ENCODE measurements around the gene KPNA3.
"Not testable (repeated sequence)": the region's sequence is repeated elsewhere in the genome, so short reads cannot be mapped to it uniquely, and the experiment has no call there.

KPNA3 gene

DNA sequence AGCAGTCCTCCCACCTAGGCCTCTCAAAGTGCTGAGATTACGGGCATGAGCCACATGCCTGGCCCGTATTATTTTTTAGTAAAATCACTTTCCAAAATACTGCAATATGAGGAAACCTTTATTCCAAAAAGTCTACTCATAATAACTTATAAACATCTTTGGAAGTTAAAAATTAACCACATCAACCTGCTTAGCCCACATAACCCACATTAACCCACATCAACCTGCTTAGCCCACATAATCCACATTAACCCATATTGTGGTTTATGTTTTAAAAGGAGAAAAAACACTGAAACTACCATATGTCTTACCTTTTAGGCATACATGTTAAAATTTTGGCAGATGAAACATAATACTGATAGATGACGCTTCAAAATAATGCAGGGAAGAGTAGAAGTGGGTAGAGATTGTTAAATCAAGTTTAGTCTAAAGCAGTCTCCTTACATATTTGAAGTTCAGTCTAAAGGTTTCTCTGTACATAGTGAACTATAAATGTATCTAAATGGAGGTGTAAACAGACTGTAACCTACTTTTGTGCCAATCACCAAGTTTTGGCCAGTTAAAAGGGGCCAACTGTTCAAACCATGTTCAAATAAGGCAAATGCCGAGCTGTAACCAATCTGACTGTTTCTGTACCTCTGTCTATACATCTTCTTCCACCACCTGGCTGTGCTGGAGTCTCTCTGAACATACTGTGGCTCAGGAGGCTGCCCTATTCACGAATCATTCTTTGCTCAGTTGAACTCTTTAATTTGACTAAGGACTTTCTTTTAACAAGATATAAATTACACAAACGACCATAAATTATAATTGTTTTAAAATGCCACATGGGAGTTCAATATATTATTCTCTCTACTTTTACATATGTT, 14.5 kb downstream of the KPNA3 start:
- H3K27me3 ChIP-seq (ENCODE audit: insufficient read depth, low read length), result no peaks in the 10 kb centered on the region
- H3K4me3 ChIP-seq (ENCODE audit: low read length), result no peak overlapping the region
- no peaks in the 10 kb centered on the region for H3K9me3 ChIP-seq (ENCODE audit: insufficient read depth, low read depth, low read length)
- no peak overlapping the region for H3K9ac ChIP-seq (ENCODE audit: low read depth, low read length)
- H3K27ac ChIP-seq (ENCODE audit: low read length), result no peak overlapping the region
- no peaks in the 10 kb centered on the region for H3K36me3 ChIP-seq (ENCODE audit: insufficient read depth, low read depth, low read length)
- H3K4me1 ChIP-seq (ENCODE audit: insufficient read depth, low read length), result peaks cover 11% of the 10 kb centered on the region

DNA sequence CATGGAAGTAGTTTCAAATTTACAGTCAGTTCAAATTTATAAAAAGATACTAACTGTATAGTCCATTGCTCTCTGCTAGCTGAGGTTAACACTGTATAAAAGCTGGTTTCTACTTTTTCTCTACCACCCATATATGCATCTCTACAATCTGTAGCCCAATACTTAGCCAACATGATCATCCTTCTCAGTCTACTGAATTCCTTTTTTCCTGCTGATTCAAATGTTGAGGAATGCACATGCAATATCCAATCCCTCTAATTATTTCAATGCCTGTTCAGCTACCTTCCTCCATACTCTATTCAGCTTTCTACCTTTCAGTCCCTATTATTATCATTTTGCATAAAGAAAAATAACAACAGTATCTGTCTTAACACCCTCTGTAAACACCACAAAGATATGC, 15.6 kb downstream of the KPNA3 start:
- Histone ChIP-seq H3K4me1 (ENCODE audit: insufficient read depth, low read length) (peaks cover 11% of the 10 kb centered on the region), H3K9me3 (ENCODE audit: insufficient read depth, low read depth, low read length) (no peaks in the 10 kb centered on the region), H3K4me3 (ENCODE audit: low read length) (no peak overlapping the region), H3K36me3 (ENCODE audit: insufficient read depth, low read depth, low read length) (no peaks in the 10 kb centered on the region), H3K27me3 (ENCODE audit: insufficient read depth, low read length) (no peaks in the 10 kb centered on the region), H3K27ac (ENCODE audit: low read length) (no peak overlapping the region), H3K9ac (ENCODE audit: low read depth, low read length) (no peak overlapping the region)

DNA sequence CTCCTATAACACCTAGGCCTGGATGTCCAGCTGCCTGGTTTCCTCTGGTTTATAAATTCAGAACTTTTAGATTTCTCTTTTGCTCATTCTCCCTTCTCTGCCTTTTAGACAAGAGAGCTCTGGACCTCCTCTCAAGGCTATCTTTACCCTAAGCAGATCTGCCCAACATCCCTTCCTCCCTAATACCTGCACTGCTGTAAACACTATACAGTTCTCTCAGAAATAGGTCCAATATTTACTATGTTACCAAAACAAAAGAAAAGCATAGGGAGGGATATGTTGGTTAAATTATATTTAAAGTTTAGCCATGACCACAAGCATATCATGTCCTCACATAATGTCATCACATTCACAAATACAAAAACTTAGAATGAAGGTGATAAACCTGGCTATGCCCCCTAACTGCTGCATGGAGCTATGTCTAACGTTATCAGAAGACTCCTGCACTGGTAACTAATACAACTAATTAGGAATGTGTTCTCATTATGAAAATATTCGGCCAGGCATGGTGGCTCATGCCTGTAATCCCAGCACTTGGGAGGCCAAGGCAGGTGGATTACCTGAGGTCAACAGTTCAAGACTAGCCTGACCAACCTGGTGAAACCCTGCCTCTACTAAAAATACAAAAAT, 18.0 kb downstream of the KPNA3 start:
- Histone ChIP-seq H3K36me3 (ENCODE audit: insufficient read depth, low read depth, low read length) (no peaks in the 10 kb centered on the region), H3K27ac (ENCODE audit: low read length) (no peak overlapping the region), H3K4me1 (ENCODE audit: insufficient read depth, low read length) (peaks cover 7% of the 10 kb centered on the region), H3K4me3 (ENCODE audit: low read length) (no peak overlapping the region), H3K9me3 (ENCODE audit: insufficient read depth, low read depth, low read length) (no peaks in the 10 kb centered on the region), H3K27me3 (ENCODE audit: insufficient read depth, low read length) (no peaks in the 10 kb centered on the region), H3K9ac (ENCODE audit: low read depth, low read length) (no peak overlapping the region)

DNA sequence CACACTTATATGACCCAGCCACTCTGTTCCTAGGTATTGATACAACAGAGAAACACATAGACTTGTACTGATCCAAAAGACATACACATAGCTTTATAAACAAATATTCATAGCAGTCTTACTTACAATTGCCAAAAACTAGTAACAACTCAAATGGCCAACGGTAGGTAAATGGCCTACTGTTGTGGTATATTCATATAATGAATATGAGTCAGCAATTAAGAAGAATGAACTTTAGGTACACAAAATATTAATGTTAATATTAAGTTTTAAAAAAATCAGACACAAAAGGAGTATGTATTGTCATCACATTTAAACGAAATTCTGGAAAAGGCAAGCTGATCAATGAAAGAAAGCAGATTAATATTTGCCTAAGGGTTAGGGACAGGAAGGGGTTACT, 19.7 kb downstream of the KPNA3 start:
- no peaks in the 10 kb centered on the region for H3K36me3 ChIP-seq (ENCODE audit: insufficient read depth, low read depth, low read length)
- H3K9ac ChIP-seq (ENCODE audit: low read depth, low read length), result no peak overlapping the region
- no peak overlapping the region for H3K4me3 ChIP-seq (ENCODE audit: low read length)
- no peak overlapping the region for H3K27ac ChIP-seq (ENCODE audit: low read length)
- no peaks in the 10 kb centered on the region for H3K27me3 ChIP-seq (ENCODE audit: insufficient read depth, low read length)
- peaks cover 7% of the 10 kb centered on the region for H3K4me1 ChIP-seq (ENCODE audit: insufficient read depth, low read length)
- no peaks in the 10 kb centered on the region for H3K9me3 ChIP-seq (ENCODE audit: insufficient read depth, low read depth, low read length)

DNA sequence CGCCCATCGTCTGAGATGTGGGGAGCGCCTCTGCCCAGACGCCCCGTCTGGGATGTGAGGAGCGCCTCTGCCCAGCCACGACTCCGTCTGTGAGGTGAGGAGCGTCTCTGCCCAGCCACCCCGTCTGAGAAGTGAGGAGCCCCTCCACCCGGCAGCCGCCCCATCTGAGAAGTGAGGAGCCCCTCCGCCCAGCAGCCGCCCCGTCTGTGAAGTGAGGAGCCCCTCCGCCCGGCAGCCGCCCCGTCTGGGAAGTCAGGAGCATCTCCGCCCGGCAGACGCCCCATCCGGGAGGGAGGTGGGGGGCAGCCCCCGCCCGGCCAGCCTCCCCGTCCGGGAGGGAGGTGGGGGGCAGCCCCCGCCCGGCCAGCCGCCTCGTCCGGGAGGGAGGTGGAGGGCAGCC, 30.7 kb downstream of the KPNA3 start:
- H3K27me3 ChIP-seq (ENCODE audit: insufficient read depth, low read length); H3K4me3 ChIP-seq (ENCODE audit: low read length); H3K9ac ChIP-seq (ENCODE audit: low read depth, low read length); H3K27ac ChIP-seq (ENCODE audit: low read length); H3K4me1 ChIP-seq (ENCODE audit: insufficient read depth, low read length): not testable (repeated sequence)
- peaks cover 24% of the 10 kb centered on the region for H3K36me3 ChIP-seq (ENCODE audit: insufficient read depth, low read depth, low read length)
- H3K9me3 ChIP-seq (ENCODE audit: insufficient read depth, low read depth, low read length), result peaks cover 23% of the 10 kb centered on the region

DNA sequence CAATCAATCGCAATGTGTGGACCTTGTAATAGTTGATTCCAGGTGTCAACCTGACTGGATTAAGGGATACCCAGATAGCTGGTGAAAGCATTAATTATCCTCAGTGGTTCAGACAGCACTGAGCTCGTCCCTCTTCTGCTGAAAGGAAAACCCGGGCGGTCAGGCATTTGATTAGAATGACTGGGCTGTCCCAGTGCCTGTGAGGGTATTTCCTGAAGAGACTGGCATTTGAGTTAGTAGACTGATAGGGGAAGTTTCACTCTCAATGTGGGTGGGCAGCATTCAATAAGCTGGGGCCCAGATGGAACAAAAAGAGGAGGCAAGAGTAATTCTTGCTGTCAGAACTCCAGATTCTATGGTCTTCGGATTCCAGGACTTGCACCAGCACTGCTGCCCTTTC, 31.9 kb downstream of the KPNA3 start:
- Histone ChIP-seq H3K36me3 (ENCODE audit: insufficient read depth, low read depth, low read length) (peaks cover 24% of the 10 kb centered on the region), H3K9ac (ENCODE audit: low read depth, low read length) (no peak overlapping the region), H3K4me3 (ENCODE audit: low read length) (no peak overlapping the region), H3K9me3 (ENCODE audit: insufficient read depth, low read depth, low read length) (peaks cover 23% of the 10 kb centered on the region), H3K27me3 (ENCODE audit: insufficient read depth, low read length) (no peaks in the 10 kb centered on the region), H3K27ac (ENCODE audit: low read length) (no peak overlapping the region), H3K4me1 (ENCODE audit: insufficient read depth, low read length) (no peaks in the 10 kb centered on the region)

DNA sequence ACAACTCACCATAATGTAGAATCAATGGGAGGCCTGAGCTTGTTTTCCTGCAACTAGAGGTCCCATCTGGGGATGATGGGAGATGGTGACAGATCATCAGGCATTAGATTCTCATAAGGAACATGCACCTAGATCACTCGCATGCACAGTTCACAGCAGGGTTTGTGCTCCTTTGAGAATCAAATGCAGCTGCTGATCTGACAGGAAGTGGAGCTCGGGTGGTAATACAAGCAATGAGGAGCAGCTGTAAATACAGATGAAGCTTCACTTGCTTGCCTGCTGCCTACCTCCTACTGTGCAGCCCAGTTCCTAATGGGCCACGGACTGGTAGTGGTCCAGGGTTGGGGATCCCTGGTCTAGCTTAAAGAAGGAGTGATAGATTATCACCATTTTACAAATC, 33.0 kb downstream of the KPNA3 start:
- H3K9ac ChIP-seq (ENCODE audit: low read depth, low read length), result no peak overlapping the region
- H3K36me3 ChIP-seq (ENCODE audit: insufficient read depth, low read depth, low read length), result peaks cover 20% of the 10 kb centered on the region
- H3K27me3 ChIP-seq (ENCODE audit: insufficient read depth, low read length), result no peaks in the 10 kb centered on the region
- H3K4me3 ChIP-seq (ENCODE audit: low read length), result no peak overlapping the region
- H3K4me1 ChIP-seq (ENCODE audit: insufficient read depth, low read length), result no peaks in the 10 kb centered on the region
- no peak overlapping the region for H3K27ac ChIP-seq (ENCODE audit: low read length)
- H3K9me3 ChIP-seq (ENCODE audit: insufficient read depth, low read depth, low read length), result peaks cover 23% of the 10 kb centered on the region

DNA sequence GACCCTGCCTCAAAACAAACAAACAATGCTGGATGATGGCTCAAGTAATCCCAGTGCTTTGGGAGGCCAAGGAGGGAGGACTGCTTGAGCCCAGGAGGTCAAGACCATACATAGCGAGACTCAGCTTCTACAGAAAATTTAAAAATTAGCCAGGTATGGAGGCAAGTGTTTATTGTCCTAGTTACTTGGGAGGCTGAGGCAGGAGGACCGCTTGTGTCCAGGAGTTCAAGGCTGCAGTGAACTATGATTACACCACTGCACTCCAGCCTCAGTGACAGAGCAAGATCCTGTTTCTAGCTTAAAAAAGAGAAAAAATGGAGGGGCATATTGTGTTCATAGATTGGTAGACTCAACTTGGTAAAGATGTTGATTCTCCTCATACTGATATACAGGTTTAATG, 36.2 kb downstream of the KPNA3 start:
- no peaks in the 10 kb centered on the region for H3K4me1 ChIP-seq (ENCODE audit: insufficient read depth, low read length)
- peaks cover 11% of the 10 kb centered on the region for H3K36me3 ChIP-seq (ENCODE audit: insufficient read depth, low read depth, low read length)
- H3K9ac ChIP-seq (ENCODE audit: low read depth, low read length), result no peak overlapping the region
- no peaks in the 10 kb centered on the region for H3K27me3 ChIP-seq (ENCODE audit: insufficient read depth, low read length)
- H3K27ac ChIP-seq (ENCODE audit: low read length), result no peak overlapping the region
- H3K4me3 ChIP-seq (ENCODE audit: low read length), result no peak overlapping the region
- peaks cover 16% of the 10 kb centered on the region for H3K9me3 ChIP-seq (ENCODE audit: insufficient read depth, low read depth, low read length)

DNA sequence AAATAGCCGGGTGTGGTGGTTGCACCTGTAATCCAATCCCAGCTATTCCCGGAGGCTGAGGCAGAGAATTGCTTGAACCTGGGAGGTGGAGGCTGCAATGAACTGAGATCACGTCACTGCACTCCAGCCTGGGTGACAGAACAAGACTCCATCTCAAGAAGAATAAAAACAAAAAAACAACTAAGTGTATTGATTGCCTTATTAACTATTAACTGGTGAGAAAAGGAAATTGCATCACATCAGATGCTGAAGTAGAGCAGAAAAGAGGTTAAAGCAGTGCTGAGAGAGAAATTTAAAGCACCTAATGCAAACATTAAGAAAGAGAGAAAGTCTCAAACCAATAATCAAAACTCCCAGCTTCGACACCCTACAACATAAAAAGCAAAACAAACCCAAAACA, 38.3 kb downstream of the KPNA3 start:
- Histone ChIP-seq H3K4me3 (ENCODE audit: low read length) (no peak overlapping the region), H3K4me1 (ENCODE audit: insufficient read depth, low read length) (no peaks in the 10 kb centered on the region), H3K9ac (ENCODE audit: low read depth, low read length) (no peak overlapping the region), H3K27me3 (ENCODE audit: insufficient read depth, low read length) (no peaks in the 10 kb centered on the region), H3K36me3 (ENCODE audit: insufficient read depth, low read depth, low read length) (no peaks in the 10 kb centered on the region), H3K27ac (ENCODE audit: low read length) (no peak overlapping the region), H3K9me3 (ENCODE audit: insufficient read depth, low read depth, low read length) (no peaks in the 10 kb centered on the region; the same call in 1 of the 2 replicates)

DNA sequence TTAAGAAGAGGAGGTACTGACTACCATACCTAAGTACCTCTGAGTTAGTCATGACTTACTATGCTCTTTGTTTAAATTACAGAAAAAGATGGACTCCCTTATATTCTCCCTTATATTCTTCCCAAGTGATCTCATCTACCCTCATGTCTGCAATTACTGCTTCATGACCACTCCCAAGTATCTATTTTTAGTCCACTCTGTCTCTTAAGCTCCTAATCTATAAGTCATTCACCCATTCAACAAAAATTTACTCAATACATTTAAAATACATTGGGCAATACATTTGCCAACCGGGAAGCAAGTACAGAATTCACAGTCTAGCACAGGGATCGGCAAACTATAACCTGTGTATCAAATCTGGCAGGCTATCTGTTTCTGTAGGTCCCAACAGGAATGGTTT, 42.6 kb downstream of the KPNA3 start:
- no peak overlapping the region for H3K27ac ChIP-seq (ENCODE audit: low read length)
- H3K4me1 ChIP-seq (ENCODE audit: insufficient read depth, low read length), result no peaks in the 10 kb centered on the region
- no peaks in the 10 kb centered on the region for H3K9me3 ChIP-seq (ENCODE audit: insufficient read depth, low read depth, low read length)
- no peaks in the 10 kb centered on the region for H3K27me3 ChIP-seq (ENCODE audit: insufficient read depth, low read length)
- no peak overlapping the region for H3K9ac ChIP-seq (ENCODE audit: low read depth, low read length)
- peaks cover 17% of the 10 kb centered on the region for H3K36me3 ChIP-seq (ENCODE audit: insufficient read depth, low read depth, low read length)
- no peak overlapping the region for H3K4me3 ChIP-seq (ENCODE audit: low read length)

DNA sequence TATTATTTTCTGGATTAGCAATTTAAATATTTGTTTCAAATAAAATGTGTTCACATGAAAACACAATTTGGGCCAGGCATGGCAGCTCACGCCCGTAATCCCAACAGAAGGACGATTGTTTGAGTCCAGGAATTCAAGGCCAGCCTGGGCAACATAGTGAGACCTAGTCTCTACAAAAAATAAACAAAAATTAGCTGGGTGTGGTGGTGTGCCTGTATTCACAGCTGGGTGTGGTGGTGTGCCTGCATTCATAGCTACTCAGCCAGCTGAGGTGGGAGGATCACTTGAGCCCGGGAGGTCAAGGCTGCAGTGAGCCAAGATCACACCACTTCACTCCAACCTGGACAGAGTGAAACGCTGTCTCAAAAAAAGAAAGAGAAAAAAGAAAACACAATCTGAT, 46.4 kb downstream of the KPNA3 start:
- Histone ChIP-seq H3K4me1 (ENCODE audit: insufficient read depth, low read length) (no peaks in the 10 kb centered on the region), H3K36me3 (ENCODE audit: insufficient read depth, low read depth, low read length) (peaks cover 49% of the 10 kb centered on the region), H3K9me3 (ENCODE audit: insufficient read depth, low read depth, low read length) (no peaks in the 10 kb centered on the region), H3K27ac (ENCODE audit: low read length) (no peak overlapping the region), H3K9ac (ENCODE audit: low read depth, low read length) (no peak overlapping the region), H3K27me3 (ENCODE audit: insufficient read depth, low read length) (no peaks in the 10 kb centered on the region), H3K4me3 (ENCODE audit: low read length) (no peak overlapping the region)

DNA sequence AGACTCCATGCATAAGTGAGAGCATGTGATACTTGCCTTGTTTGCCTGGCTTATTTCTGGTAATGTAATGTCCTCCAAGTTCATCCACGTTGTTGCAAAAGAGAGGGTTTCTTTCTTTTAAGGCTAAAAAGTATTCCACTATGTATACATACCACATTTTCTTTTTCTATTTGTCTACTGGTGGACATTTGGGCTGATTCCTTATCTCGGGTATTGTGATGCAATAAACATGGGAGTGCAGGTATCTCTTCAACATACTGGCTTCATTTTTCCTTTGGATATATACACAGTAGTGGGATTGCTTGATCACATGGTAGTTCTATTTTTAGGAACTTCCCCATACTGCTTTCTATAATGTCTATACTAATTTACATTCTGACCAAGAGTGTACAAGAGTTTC, 51.6 kb downstream of the KPNA3 start:
- Histone ChIP-seq H3K4me1 (ENCODE audit: insufficient read depth, low read length) (no peaks in the 10 kb centered on the region), H3K27me3 (ENCODE audit: insufficient read depth, low read length) (no peaks in the 10 kb centered on the region), H3K27ac (ENCODE audit: low read length) (no peak overlapping the region), H3K36me3 (ENCODE audit: insufficient read depth, low read depth, low read length) (peaks cover 59% of the 10 kb centered on the region), H3K9ac (ENCODE audit: low read depth, low read length) (no peak overlapping the region), H3K4me3 (ENCODE audit: low read length) (no peak overlapping the region), H3K9me3 (ENCODE audit: insufficient read depth, low read depth, low read length) (no peaks in the 10 kb centered on the region)
